GM18861 (cell line): ENCODE data around the gene OR1K1.

Experiments used
- ATAC-seq: cut with Tn5 transposase; IDR thresholded peaks from one replicate; pipeline ENCODE4 v1.9.1; 2021; ENCODE audit not compliant: unreplicated experiment

The OR1K1 gene

DNA sequence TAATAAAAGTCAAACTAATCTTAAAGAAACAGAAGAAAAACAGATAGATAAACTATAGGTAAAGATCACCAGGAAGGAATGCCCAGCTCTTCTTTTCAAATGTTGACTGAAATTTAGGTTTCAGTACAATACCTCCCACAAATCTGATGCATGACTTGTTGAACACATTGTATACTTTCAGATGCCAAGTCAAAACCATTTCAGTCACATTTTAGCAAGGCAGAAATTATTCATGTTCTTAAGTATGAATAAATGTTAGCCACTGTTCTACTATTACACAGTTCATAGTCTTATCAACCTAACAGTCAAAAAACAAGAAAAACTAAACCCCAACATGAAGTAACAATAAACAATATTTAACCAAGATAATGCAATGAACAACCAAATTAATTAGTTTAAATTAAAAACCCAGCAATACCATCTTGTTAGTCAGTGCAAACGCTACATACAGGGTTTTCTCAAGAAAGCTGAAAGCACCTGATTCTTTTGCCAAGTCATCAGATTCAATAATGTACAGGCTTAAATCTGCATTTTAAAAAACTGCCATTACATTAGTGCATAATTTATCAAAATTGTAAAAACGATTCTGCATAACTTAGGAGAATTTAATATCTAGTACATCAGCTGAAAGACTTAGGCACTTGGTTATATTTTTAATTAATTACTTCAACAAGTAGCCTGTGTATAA, 48.5 kb downstream of the OR1K1 start:
- no peak for ATAC-seq
